Activated T-cell treated with anti-CD3 and anti-CD28 coated beads for 48 hours (primary cell): ENCODE results near the gene CCNG2.
"Not testable (repeated sequence)": the region's sequence is repeated elsewhere in the genome, so short reads cannot be mapped to it uniquely, and the experiment has no call there.

Source experiments
- DNase-seq: peaks from one replicate; pipeline ENCODE4 v3.0.0-alpha.2; 2020; ENCODE audit warnings: low read depth

CCNG2 gene, protein sequence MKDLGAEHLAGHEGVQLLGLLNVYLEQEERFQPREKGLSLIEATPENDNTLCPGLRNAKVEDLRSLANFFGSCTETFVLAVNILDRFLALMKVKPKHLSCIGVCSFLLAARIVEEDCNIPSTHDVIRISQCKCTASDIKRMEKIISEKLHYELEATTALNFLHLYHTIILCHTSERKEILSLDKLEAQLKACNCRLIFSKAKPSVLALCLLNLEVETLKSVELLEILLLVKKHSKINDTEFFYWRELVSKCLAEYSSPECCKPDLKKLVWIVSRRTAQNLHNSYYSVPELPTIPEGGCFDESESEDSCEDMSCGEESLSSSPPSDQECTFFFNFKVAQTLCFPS

DNA sequence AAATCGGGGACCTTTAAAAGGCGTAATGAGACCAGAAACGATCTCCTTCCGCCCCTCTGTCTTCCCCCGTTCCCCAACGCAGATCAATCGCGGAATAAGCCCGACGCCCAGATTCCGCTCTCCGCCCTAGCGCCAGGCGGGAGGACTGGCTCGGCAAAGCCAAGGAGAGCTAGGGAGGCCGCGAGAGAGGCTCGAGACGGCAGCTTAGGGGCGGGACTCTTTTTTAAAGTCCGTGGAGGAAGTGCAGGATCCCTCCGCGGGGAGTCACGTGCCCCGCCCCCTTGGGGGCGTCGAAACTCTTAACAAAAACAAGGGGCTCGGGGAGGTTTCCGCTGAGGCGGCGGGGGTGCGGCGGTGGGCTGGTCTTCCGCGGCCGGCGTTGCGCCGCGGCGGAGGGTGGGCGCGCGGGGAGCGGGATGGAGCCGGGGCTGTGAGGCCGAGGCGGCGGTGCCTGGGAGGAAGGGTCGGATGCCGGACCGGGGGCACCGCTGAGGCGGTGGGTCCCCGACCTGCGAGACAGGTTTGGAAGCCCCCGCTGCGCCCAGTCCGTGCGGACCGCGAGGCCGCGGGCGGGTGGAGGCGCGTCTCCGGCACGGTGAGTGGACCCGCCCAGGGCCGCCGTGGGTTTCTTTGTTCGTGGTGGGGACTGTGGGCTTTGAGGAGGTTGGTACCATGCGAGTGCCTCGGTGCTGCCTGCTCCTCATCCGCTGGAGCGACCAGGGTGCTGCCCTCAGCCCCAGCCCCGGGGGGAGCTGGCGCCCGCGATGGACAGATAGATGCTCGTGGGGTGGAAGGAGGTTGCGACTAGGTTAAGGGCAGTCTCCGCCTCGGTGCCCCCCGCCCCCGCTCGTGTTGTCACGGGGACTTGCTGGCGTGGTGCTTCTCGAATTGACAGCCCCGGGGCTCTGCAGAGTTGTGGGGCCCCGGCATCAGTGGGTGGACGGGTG is at the start of gene CCNG2:
TSS of gene CCNG2 (plus strand) at position 296 of the 947 bp plus-strand sequence. CDS start 1,326 bp downstream, outside the sequence.
- DNase-seq: peak; percentile 71

- DNase-seq: no peak
Observed at GRCh38 chr4:77110730-77111129, 46.3 kb upstream of the CCNG2 start.

- no peak for DNase-seq
Observed at GRCh38 chr4:77113069-77113468, 43.9 kb upstream of the CCNG2 start.

- DNase-seq: no peak
Observed at GRCh38 chr4:77117721-77118120, 39.3 kb upstream of the CCNG2 start.

- no peak for DNase-seq
Observed at GRCh38 chr4:77120886-77121508, 36.0 kb upstream of the CCNG2 start.

GRCh38 chr4:77121736-77122240 is 35.2 kb upstream of the CCNG2 start:
- DNase-seq: no peak

- DNase-seq: no peak
Observed at GRCh38 chr4:77122656-77123055, 34.4 kb upstream of the CCNG2 start.

GRCh38 chr4:77123411-77123810 is 33.6 kb upstream of the CCNG2 start:
- DNase-seq: no peak

GRCh38 chr4:77124576-77124975 is 32.4 kb upstream of the CCNG2 start:
- no peak for DNase-seq

DNA sequence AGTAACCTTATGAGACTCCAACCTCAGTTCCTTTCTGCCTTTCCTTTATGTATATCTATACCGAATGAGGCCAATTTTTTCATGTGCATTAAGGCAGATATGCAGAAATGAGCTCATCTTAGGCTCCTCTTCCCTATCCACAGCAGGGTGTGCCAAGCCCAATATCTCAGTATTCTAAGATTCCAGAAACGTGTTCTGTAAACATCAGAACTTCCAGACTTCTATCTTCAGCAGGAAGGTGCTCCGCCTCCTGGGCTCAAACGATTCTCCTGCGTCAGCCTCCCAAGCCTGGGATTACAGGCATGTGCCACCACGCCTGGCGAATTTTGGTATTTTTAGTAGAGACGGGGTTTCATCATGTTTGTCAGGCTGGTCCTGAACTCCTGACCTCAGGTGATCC is 31.0 kb upstream of the CCNG2 start:
- no peak for DNase-seq

GRCh38 chr4:77126809-77127208 is 30.2 kb upstream of the CCNG2 start:
- DNase-seq: no peak

DNA sequence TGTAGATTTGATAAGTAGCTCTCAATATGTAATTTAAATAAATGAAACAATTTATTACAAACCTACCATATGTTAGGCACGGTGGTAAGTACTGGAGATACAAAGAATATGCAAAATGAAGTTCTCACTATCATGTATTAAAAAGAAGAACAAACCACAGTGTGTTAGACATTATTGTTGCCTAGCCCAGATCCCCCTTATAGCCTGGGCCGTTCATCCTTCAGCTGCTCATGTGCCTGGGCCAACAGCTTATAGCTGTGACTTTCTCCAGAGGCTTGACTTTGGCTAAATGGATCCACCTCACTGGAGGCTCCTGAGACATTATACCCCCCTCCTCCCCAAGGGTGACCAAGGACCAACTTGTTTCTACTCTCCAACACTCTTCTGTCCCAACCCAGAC is 29.8 kb upstream of the CCNG2 start:
- DNase-seq: no peak

GRCh38 chr4:77127837-77128621 is 29.0 kb upstream of the CCNG2 start:
- no peak for DNase-seq

DNA sequence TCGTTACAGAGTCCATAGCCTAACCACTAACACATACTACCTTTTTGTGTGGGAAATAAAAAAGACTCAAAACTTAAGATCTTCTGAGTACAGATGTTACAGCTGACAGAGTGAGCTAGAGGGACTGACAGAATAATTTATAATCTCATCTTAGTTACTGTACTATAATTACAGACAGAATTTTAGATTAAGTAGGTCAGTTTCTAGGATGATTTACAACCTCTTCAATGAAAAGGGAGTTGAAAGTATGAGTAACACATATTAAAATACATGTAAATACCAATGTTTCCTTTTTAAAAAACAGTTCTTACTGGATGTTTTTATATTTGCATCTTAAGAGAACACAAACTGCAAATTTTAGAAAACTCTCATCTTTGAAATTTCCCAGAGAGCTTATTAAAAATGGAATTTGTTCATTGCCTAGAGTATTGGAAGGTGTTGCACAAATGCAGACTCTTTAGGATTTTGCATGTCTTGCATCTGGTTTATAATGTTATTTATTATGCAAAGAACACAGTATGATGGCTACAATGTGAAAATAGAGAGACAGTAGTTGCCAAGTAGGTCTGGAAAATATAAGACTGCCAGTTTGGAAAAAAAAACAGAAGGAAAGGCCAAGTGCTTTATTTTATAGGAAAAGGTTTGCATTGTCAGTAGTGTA is 24.2 kb upstream of the CCNG2 start:
- DNase-seq: no peak

GRCh38 chr4:77137448-77137847 is 19.6 kb upstream of the CCNG2 start:
- not testable (repeated sequence) for DNase-seq

GRCh38 chr4:77141964-77142645 is 14.9 kb upstream of the CCNG2 start:
- DNase-seq: no peak

- DNase-seq: no peak
Observed at GRCh38 chr4:77142646-77143028, 14.4 kb upstream of the CCNG2 start.

DNA sequence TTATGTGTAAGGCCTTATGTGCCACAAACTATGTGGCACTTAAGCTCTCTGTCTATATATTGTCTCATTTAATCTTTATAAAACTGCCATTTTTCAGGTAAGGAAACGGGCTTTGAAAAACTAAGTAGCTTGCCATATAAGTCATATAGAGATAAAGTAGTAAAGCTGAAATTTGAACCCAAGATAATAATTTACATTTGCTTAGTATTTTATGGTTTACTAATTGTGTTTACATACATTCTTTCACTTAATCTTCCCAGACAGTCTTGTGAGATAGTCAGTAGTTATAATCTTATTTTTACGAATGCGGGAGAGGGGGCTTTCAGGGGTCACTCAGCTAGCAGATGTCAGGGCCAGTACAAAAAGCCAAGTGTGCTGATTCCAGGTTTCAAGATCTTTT is 13.9 kb upstream of the CCNG2 start:
- DNase-seq: no peak

- DNase-seq: no peak
Observed at GRCh38 chr4:77145842-77146185, 11.2 kb upstream of the CCNG2 start.
